ENCODE results near the gene RGS7. TPM values are rescaled to one million over a fixed set of nuclear protein-coding genes. Genes with fewer than 3 reads are reported as not detected.
A peak's percentile ranks its signal among the peaks of the same experiment; 100 is the strongest.

RGS7 gene
- total RNA-seq, 1 donor from 2014 or later, result 0.18 TPM

GRCh38 chr1:241079047-241079446 is 278.0 kb downstream of the RGS7 start:
- Histone ChIP-seq H3K27me3 (ENCODE audit: insufficient read depth, low read length) (no peaks in the 10 kb centered on the region), H3K36me3 (ENCODE audit: insufficient read depth, low read length) (no peaks in the 10 kb centered on the region), H3K4me3 (ENCODE audit: insufficient read depth, low read depth, low read length) (no peak overlapping the region), H3K9me3 (ENCODE audit: insufficient read depth, low read depth, low read length) (no peaks in the 10 kb centered on the region), H3K4me2 (ENCODE audit: low read length) (no peak overlapping the region), H3K9ac (ENCODE audit: low read length) (no peak overlapping the region), H3K27ac (ENCODE audit: low read depth, low read length) (no peak overlapping the region), H4K20me1 (ENCODE audit: insufficient read depth, low read length) (no peaks in the 10 kb centered on the region), H2AFZ (ENCODE audit: low read depth, low read length) (no peak overlapping the region), H3K4me1 (ENCODE audit: insufficient read depth, low read length) (no peaks in the 10 kb centered on the region), H3K79me2 (ENCODE audit: insufficient read depth, low read length) (no peaks in the 10 kb centered on the region)
- no peaks in the 10 kb centered on the region for H3K27me3 Mint-ChIP-seq (ENCODE audit: low read depth, unreplicated experiment)
- TF ChIP-seq CTCF (IDR thresholded peaks at IDR 0.05; ENCODE audit: insufficient read depth, low read depth, low read length) (no peak), EZH2 (IDR thresholded peaks at IDR 0.05; ENCODE audit: insufficient read depth, low read length) (no peak)
- H3K4me1 Mint-ChIP-seq (ENCODE audit: low read depth, unreplicated experiment), result peaks cover 5% of the 10 kb centered on the region
- no peak overlapping the region for H3K4me3 Mint-ChIP-seq (ENCODE audit: unreplicated experiment)
- no peaks in the 10 kb centered on the region for H3K36me3 Mint-ChIP-seq (ENCODE audit: low read depth, unreplicated experiment)
- H3K9me3 Mint-ChIP-seq (ENCODE audit: unreplicated experiment), result no peaks in the 10 kb centered on the region
- FAIRE-seq, result no peak
- no peak overlapping the region for H3K27ac Mint-ChIP-seq (ENCODE audit: unreplicated experiment)
- DNase-seq (ENCODE audit: low read depth), result no peak

- TF ChIP-seq CTCF (IDR thresholded peaks at IDR 0.05; ENCODE audit: insufficient read depth, low read depth, low read length) (no peak), EZH2 (IDR thresholded peaks at IDR 0.05; ENCODE audit: insufficient read depth, low read length) (no peak)
- H4K20me1 ChIP-seq (ENCODE audit: insufficient read depth, low read length), result no peaks in the 10 kb centered on the region
- no peaks in the 10 kb centered on the region for H3K36me3 ChIP-seq (ENCODE audit: insufficient read depth, low read length)
- no peak overlapping the region for H3K27ac ChIP-seq (ENCODE audit: low read depth, low read length)
- no peak overlapping the region for H3K4me2 ChIP-seq (ENCODE audit: low read length)
- no peaks in the 10 kb centered on the region for H3K79me2 ChIP-seq (ENCODE audit: insufficient read depth, low read length)
- H3K27ac Mint-ChIP-seq (ENCODE audit: unreplicated experiment), result no peak overlapping the region
- no peak overlapping the region for H3K4me3 ChIP-seq (ENCODE audit: insufficient read depth, low read depth, low read length)
- FAIRE-seq, result no peak
- no peaks in the 10 kb centered on the region for H3K4me1 ChIP-seq (ENCODE audit: insufficient read depth, low read length)
- peaks cover 5% of the 10 kb centered on the region for H3K4me1 Mint-ChIP-seq (ENCODE audit: low read depth, unreplicated experiment)
- H3K36me3 Mint-ChIP-seq (ENCODE audit: low read depth, unreplicated experiment), result no peaks in the 10 kb centered on the region
- H3K27me3 ChIP-seq (ENCODE audit: insufficient read depth, low read length), result no peaks in the 10 kb centered on the region
- no peaks in the 10 kb centered on the region for H3K27me3 Mint-ChIP-seq (ENCODE audit: low read depth, unreplicated experiment)
- no peaks in the 10 kb centered on the region for H3K9me3 Mint-ChIP-seq (ENCODE audit: unreplicated experiment)
- no peak for DNase-seq (ENCODE audit: low read depth)
- no peak overlapping the region for H3K9ac ChIP-seq (ENCODE audit: low read length)
- no peak overlapping the region for H3K4me3 Mint-ChIP-seq (ENCODE audit: unreplicated experiment)
- no peak overlapping the region for H2AFZ ChIP-seq (ENCODE audit: low read depth, low read length)
- no peaks in the 10 kb centered on the region for H3K9me3 ChIP-seq (ENCODE audit: insufficient read depth, low read depth, low read length)
Measured at GRCh38 chr1:241077386-241078147, 279.4 kb downstream of the RGS7 start.

- Histone ChIP-seq H3K27ac (ENCODE audit: low read depth, low read length) (no peak overlapping the region), H3K36me3 (ENCODE audit: insufficient read depth, low read length) (no peaks in the 10 kb centered on the region), H3K4me1 (ENCODE audit: insufficient read depth, low read length) (no peaks in the 10 kb centered on the region), H3K9ac (ENCODE audit: low read length) (no peak overlapping the region), H3K4me3 (ENCODE audit: insufficient read depth, low read depth, low read length) (no peak overlapping the region), H3K9me3 (ENCODE audit: insufficient read depth, low read depth, low read length) (no peaks in the 10 kb centered on the region), H3K79me2 (ENCODE audit: insufficient read depth, low read length) (no peaks in the 10 kb centered on the region), H2AFZ (ENCODE audit: low read depth, low read length) (no peak overlapping the region), H4K20me1 (ENCODE audit: insufficient read depth, low read length) (no peaks in the 10 kb centered on the region), H3K27me3 (ENCODE audit: insufficient read depth, low read length) (no peaks in the 10 kb centered on the region), H3K4me2 (ENCODE audit: low read length) (no peak overlapping the region)
- no peaks in the 10 kb centered on the region for H3K4me1 Mint-ChIP-seq (ENCODE audit: low read depth, unreplicated experiment)
- DNase-seq (ENCODE audit: low read depth), result peak; percentile 30
- no peaks in the 10 kb centered on the region for H3K27me3 Mint-ChIP-seq (ENCODE audit: low read depth, unreplicated experiment)
- TF ChIP-seq CTCF (IDR thresholded peaks at IDR 0.05; ENCODE audit: insufficient read depth, low read depth, low read length), result no peak
- no peak for TF ChIP-seq EZH2 (IDR thresholded peaks at IDR 0.05; ENCODE audit: insufficient read depth, low read length)
- no peaks in the 10 kb centered on the region for H3K9me3 Mint-ChIP-seq (ENCODE audit: unreplicated experiment)
- H3K4me3 Mint-ChIP-seq (ENCODE audit: unreplicated experiment), result no peak overlapping the region
- no peaks in the 10 kb centered on the region for H3K36me3 Mint-ChIP-seq (ENCODE audit: low read depth, unreplicated experiment)
- H3K27ac Mint-ChIP-seq (ENCODE audit: unreplicated experiment), result no peak overlapping the region
- no peak for FAIRE-seq
Measured at GRCh38 chr1:241074507-241074906, 282.5 kb downstream of the RGS7 start.

Measured in astrocyte (in vitro differentiated cells and primary cell).